GM12878 (cell line): ENCODE results near the gene KIAA1328. TPM values are rescaled to one million over a fixed set of nuclear protein-coding genes. Genes with fewer than 3 reads are reported as not detected.

ENCODE experiments used
- ATAC-seq: fragments of 200-7000 bp; cut with Tn5 transposase; 3 replicates; pipeline ENCODE4 v1.9.1; 2020; ENCODE audit warnings: mild to moderate bottlenecking, moderate library complexity
- BruUV-seq: library from RNA; stranded (reverse); fragments of 400-500 nt; replicated peaks from 2 replicates; lab custom pipeline; 2021; lab: Mats Ljungman, UMichigan
- CTCF ChIA-PET: fragments of 300-600 bp; sonication (Branson Sonifier 250); formaldehyde crosslinking; extraction: SDS; loops from one replicate; lab custom pipeline; 2021; ENCODE audit warnings: inconsistent platforms; lab: Yijun Ruan, JAX
- POLR2A ChIA-PET: fragments of 350-600 bp; formaldehyde crosslinking; extraction: SDS; loops from one replicate; lab custom pipeline; 2021; ENCODE audit warnings: inconsistent platforms; lab: Charles Lee
- RAD21 ChIA-PET: fragments of 300-600 bp; sonication (Branson Sonifier 250); formaldehyde crosslinking; loops from one replicate; lab custom pipeline; 2023; ENCODE audit warnings: antibody characterized with exemption; ENCODE audit not compliant: unreplicated experiment; lab: Charles Lee
- SMC1A ChIA-PET: fragments of 300-600 bp; sonication (Branson Sonifier 250); formaldehyde crosslinking; loops from one replicate; lab custom pipeline; 2023; ENCODE audit not compliant: unreplicated experiment, uncharacterized antibody; lab: Charles Lee
- DNase-seq: peaks from one replicate; pipeline ENCODE4 v3.0.0-alpha.2; 2011; ENCODE audit warnings: low read depth, low spot score
- FAIRE-seq: peaks from 3 replicates; lab custom pipeline; 2011; peaks lifted over from hg19 to GRCh38; lab: Jason Lieb, UNC
- H2AFZ ChIP-seq: 2 replicates; pipeline ENCODE4 v1.6.0; 2011; ENCODE audit warnings: low read depth, low read length, control low read depth; ENCODE audit not compliant: control insufficient read depth
- H3K27ac ChIP-seq: 2 replicates; pipeline ENCODE4 v1.5.1; 2011; ENCODE audit warnings: control low read depth; ENCODE audit not compliant: control insufficient read depth, insufficient read depth
- H3K27me3 ChIP-seq, 2 experiments: replicated peaks in 1 of 2; 2 replicates each; pipeline versions ENCODE4 v1.6.0 to v1.6.1; 2011; ENCODE audit warnings: low read length in 1 of 2; ENCODE audit not compliant: control insufficient read depth in 2 of 2, insufficient read depth in 2 of 2
- H3K36me3 ChIP-seq, 2 experiments: 2 replicates each; pipeline ENCODE4 v1.5.1; 2011; ENCODE audit warnings: low read length in 1 of 2; ENCODE audit not compliant: control insufficient read depth in 2 of 2, insufficient read depth in 2 of 2
- H3K4me1 ChIP-seq: 2 replicates; pipeline ENCODE4 v1.6.1; 2011; ENCODE audit warnings: mild to moderate bottlenecking, low read length, moderate library complexity, mixed read lengths; ENCODE audit not compliant: control insufficient read depth, insufficient read depth
- H3K4me2 ChIP-seq: 2 replicates; pipeline ENCODE4 v1.6.0; 2011; ENCODE audit warnings: control low read depth; ENCODE audit not compliant: control insufficient read depth, insufficient read depth
- H3K4me3 ChIP-seq: fragments of 200-600 bp; sonication (generic); 2 replicates; pipeline ENCODE4 v1.5.1; 2016
- H3K79me2 ChIP-seq: 2 replicates; pipeline ENCODE4 v1.6.0; 2011; ENCODE audit warnings: low read length; ENCODE audit not compliant: control insufficient read depth, insufficient read depth
- H3K9ac ChIP-seq: 2 replicates; pipeline ENCODE4 v1.8.0; 2011; ENCODE audit warnings: low read length, control low read depth, mixed read lengths; ENCODE audit not compliant: control insufficient read depth, insufficient read depth
- H3K9me3 ChIP-seq: replicated peaks from 3 replicates; pipeline ENCODE4 v1.5.1; 2011; ENCODE audit warnings: mild to moderate bottlenecking, low read length; ENCODE audit not compliant: control insufficient read depth, insufficient read depth
- H4K20me1 ChIP-seq: 2 replicates; pipeline ENCODE4 v1.6.0; 2011; ENCODE audit not compliant: control insufficient read depth, insufficient read depth
- ASH2L ChIP-seq: fragments of 300-600, 200-600 bp; sonication (generic); IDR thresholded peaks from 2 replicates; pipeline ENCODE4 v1.6.1; 2017; ENCODE audit warnings: low read depth, mild to moderate bottlenecking, borderline replicate concordance
- ESRRA ChIP-seq: IDR thresholded peaks from 2 replicates; pipeline ENCODE4 v1.6.1; 2012; ENCODE audit warnings: mild to moderate bottlenecking, low read length, improper control_type of control experiment
- ETV6 ChIP-seq, 2 experiments: fragments of 450-650 bp in 1 of 2; IDR thresholded peaks in 1 of 2; conservative IDR thresholded peaks in 1 of 2; 2 replicates each; pipeline ENCODE4 v1.6.1; 2014; ENCODE audit warnings: antibody characterized with exemption in 1 of 2, borderline replicate concordance in 1 of 2, low read depth in 1 of 2, mild to moderate bottlenecking in 1 of 2, moderate library complexity in 1 of 2
- HDGF ChIP-seq: fragments of 450-650 bp; IDR thresholded peaks from 2 replicates; pipeline ENCODE4 v1.6.1; 2016; ENCODE audit warnings: antibody characterized with exemption
- POLR2A ChIP-seq: IDR thresholded peaks from 2 replicates; pipeline ENCODE4 v1.6.1; 2011; ENCODE audit warnings: low read depth, mild to moderate bottlenecking, low read length
- RUNX3 ChIP-seq: IDR thresholded peaks from 2 replicates; pipeline ENCODE4 v1.6.1; 2012; ENCODE audit warnings: low read length, inconsistent platforms
- YY1 ChIP-seq: IDR thresholded peaks from 2 replicates; pipeline ENCODE4 v1.6.1; 2011; ENCODE audit warnings: low read depth, mild to moderate bottlenecking, low read length
- ZNF622 ChIP-seq: fragments of 450-650 bp; IDR thresholded peaks from 2 replicates; pipeline ENCODE4 v1.6.1; 2017; ENCODE audit warnings: mild to moderate bottlenecking, inconsistent platforms
- ZZZ3 ChIP-seq: IDR thresholded peaks from 2 replicates; pipeline ENCODE4 v1.6.1; 2011; ENCODE audit warnings: low read depth; ENCODE audit not compliant: control insufficient read depth, insufficient read length
- WGBS: methylation state at CpG from one replicate; pipeline ENCODE4 v1.1.6; 2016; ENCODE audit warnings: low lambda C conversion rate; ENCODE audit not compliant: insufficient replicate concordance, insufficient coverage; ENCODE audit errors: missing lambda C conversion rate; 5-methylcytosine and 5-hydroxymethylcytosine counted together
- in situ Hi-C: fragments of 300-500 bp; cut with MboI; formaldehyde crosslinking; loops from 9 replicates; pipeline ENCODE4 v1.14.3; 2018; ENCODE audit warnings: mixed read lengths
- intact Hi-C: fragments of 100-400 bp; cut with micrococcal nuclease; formaldehyde crosslinking; loops from one replicate; pipeline ENCODE4 v1.14.2; 2022; ENCODE audit not compliant: unreplicated experiment
- polyA plus RNA-seq, 11 experiments: library from polyadenylated mRNA; depleted of rRNA in 4 of 11; unstranded in 6 of 11; stranded (reverse) in 5 of 11; fragments of >200 nt; fragmentation: Nextera tagmentation in 4 of 11; fragmentation: Illumina TruSeq in 1 of 11; extraction: Ambion mirVana in 4 of 11; extraction: Trizol in 1 of 11; gene quantifications; 1 replicate in 1 of 11; 2 replicates in 10 of 11; pipeline versions ENCODE4 v1.2.1 to v1.2.3, GENCODE V29; 2011 to 2016; ENCODE audit warnings: inconsistent platforms in 2 of 11, missing spikeins in 2 of 11, low read depth in 1 of 11
- total RNA-seq, 4 experiments: library from RNA; depleted of rRNA in 3 of 4; stranded (reverse); fragments of >200 nt in 3 of 4; fragmentation: Illumina TruSeq in 1 of 4; extraction: Trizol in 1 of 4; gene quantifications; 2 replicates each; pipeline versions ENCODE4 v1.2.1 to v1.2.3, GENCODE V29; 2013 to 2021
- TF ChIP-seq, protein P1 (sequence below): IDR thresholded peaks from 2 replicates; pipeline ENCODE4 v1.6.1; 2012; ENCODE audit warnings: mild to moderate bottlenecking, low read depth, low read length
- TF ChIP-seq, protein P2 (sequence below): fragments of 450-650 bp; conservative IDR thresholded peaks from 2 replicates; pipeline ENCODE4 v1.6.1; 2017; ENCODE audit warnings: mild to moderate bottlenecking, moderate library complexity

The KIAA1328 gene
- total and polyA plus RNA-seq, 10 of the 15 experiments (the other 5 are each of a cell fraction or from before 2014, with no cell fraction given) = 3.1 to 7.1 (median 4.6) TPM

DNA sequence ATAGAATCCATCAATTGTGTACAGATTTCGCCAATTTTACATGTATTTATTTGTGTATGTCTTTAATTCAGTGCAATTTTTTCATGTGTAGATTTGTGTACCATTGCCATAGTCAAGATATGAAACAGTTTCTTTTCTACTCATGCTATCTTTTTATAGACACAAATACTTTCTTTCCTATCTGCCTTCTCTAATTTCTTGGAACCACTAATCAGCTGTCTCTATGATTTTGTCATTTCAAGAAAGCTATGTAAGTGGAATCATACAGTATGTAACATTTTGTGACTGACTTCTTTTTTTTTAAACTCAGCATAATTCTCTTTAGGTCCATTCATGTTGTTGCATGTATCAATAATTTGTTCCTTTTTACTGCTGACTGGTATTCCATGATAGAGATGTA, 33.3 kb downstream of the KIAA1328 start:
- no peaks in the 10 kb centered on the region for H3K79me2 ChIP-seq
- no peaks in the 10 kb centered on the region for H3K27me3 ChIP-seq
- DNase-seq (no peak), ATAC-seq (no peak), FAIRE-seq (no peak)
- no peak overlapping the region for H3K9ac ChIP-seq
- no peak for TF ChIP-seq POLR2A
- no peak overlapping the region for H2AFZ ChIP-seq
- WGBS = 89% methylated on average over 1 of the region's 1 CpG
- ChIA-PET CTCF (no interaction called here), POLR2A (no interaction called here), RAD21 (no interaction called here), SMC1A (no interaction called here)
- H3K4me2 ChIP-seq = no peak overlapping the region
- intact Hi-C loops = no loop called here
- no peaks in the 10 kb centered on the region for H3K4me1 ChIP-seq
- no peak overlapping the region for H3K4me3 ChIP-seq
- H3K27ac ChIP-seq = no peak overlapping the region
- no peaks in the 10 kb centered on the region for H3K36me3 ChIP-seq
- H4K20me1 ChIP-seq = no peaks in the 10 kb centered on the region
- no peaks in the 10 kb centered on the region for H3K9me3 ChIP-seq
- in situ Hi-C loops = no loop called here
- BruUV-seq = no TSS peak

DNA sequence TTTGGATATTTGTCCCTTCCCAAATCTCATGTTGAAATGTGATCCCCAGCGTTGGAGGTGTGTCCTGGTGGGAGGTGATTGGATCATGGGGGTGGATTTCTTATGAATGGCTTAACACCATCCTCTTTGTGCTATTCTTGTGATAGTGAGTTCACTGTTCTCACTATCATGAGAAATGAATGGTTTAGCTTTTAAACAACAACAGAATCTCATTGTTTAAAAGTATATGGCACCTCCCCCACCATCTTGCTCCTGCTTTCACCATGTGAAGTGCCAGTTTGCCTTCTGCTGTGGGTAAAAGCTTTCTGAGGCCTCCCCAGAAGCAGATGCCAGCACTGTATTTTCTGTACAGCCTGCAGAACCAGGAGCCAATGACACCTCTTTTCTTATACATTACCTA, 38.1 kb downstream of the KIAA1328 start:
- no peaks in the 10 kb centered on the region for H3K27me3 ChIP-seq
- in situ Hi-C loops = no loop called here
- ChIA-PET POLR2A (no interaction called here), SMC1A (no interaction called here), CTCF (no interaction called here), RAD21 (no interaction called here)
- no peaks in the 10 kb centered on the region for H3K9me3 ChIP-seq
- no peak for FAIRE-seq
- no peak for DNase-seq
- BruUV-seq = no TSS peak
- no peaks in the 10 kb centered on the region for H4K20me1 ChIP-seq
- H3K4me3 ChIP-seq = no peak overlapping the region
- ATAC-seq = no peak
- WGBS = 58% methylated on average over 1 of the region's 1 CpG
- no peak overlapping the region for H3K9ac ChIP-seq
- H3K4me1 ChIP-seq = no peaks in the 10 kb centered on the region
- no peak overlapping the region for H3K27ac ChIP-seq
- H3K36me3 ChIP-seq = no peaks in the 10 kb centered on the region
- intact Hi-C loops = no loop called here
- no peaks in the 10 kb centered on the region for H3K79me2 ChIP-seq
- no peak overlapping the region for H2AFZ ChIP-seq
- no peak overlapping the region for H3K4me2 ChIP-seq
- TF ChIP-seq ZZZ3 (no peak), ZNF622 (no peak), YY1 (no peak), ETV6 (conservative IDR thresholded peaks at IDR 0.05 in 1 of 2, IDR thresholded peaks at IDR 0.05 in 1 of 2; ENCODE audit: borderline replicate concordance in 1 of 2, low read depth in 1 of 2) (no peak), RUNX3 (no peak), ASH2L (no peak), HDGF (no peak), ESRRA (no peak)
- TF ChIP-seq, protein P1, sequence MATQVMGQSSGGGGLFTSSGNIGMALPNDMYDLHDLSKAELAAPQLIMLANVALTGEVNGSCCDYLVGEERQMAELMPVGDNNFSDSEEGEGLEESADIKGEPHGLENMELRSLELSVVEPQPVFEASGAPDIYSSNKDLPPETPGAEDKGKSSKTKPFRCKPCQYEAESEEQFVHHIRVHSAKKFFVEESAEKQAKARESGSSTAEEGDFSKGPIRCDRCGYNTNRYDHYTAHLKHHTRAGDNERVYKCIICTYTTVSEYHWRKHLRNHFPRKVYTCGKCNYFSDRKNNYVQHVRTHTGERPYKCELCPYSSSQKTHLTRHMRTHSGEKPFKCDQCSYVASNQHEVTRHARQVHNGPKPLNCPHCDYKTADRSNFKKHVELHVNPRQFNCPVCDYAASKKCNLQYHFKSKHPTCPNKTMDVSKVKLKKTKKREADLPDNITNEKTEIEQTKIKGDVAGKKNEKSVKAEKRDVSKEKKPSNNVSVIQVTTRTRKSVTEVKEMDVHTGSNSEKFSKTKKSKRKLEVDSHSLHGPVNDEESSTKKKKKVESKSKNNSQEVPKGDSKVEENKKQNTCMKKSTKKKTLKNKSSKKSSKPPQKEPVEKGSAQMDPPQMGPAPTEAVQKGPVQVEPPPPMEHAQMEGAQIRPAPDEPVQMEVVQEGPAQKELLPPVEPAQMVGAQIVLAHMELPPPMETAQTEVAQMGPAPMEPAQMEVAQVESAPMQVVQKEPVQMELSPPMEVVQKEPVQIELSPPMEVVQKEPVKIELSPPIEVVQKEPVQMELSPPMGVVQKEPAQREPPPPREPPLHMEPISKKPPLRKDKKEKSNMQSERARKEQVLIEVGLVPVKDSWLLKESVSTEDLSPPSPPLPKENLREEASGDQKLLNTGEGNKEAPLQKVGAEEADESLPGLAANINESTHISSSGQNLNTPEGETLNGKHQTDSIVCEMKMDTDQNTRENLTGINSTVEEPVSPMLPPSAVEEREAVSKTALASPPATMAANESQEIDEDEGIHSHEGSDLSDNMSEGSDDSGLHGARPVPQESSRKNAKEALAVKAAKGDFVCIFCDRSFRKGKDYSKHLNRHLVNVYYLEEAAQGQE = no peak
- TF ChIP-seq, protein P2, sequence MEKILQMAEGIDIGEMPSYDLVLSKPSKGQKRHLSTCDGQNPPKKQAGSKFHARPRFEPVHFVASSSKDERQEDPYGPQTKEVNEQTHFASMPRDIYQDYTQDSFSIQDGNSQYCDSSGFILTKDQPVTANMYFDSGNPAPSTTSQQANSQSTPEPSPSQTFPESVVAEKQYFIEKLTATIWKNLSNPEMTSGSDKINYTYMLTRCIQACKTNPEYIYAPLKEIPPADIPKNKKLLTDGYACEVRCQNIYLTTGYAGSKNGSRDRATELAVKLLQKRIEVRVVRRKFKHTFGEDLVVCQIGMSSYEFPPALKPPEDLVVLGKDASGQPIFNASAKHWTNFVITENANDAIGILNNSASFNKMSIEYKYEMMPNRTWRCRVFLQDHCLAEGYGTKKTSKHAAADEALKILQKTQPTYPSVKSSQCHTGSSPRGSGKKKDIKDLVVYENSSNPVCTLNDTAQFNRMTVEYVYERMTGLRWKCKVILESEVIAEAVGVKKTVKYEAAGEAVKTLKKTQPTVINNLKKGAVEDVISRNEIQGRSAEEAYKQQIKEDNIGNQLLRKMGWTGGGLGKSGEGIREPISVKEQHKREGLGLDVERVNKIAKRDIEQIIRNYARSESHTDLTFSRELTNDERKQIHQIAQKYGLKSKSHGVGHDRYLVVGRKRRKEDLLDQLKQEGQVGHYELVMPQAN = no peak
